DND-41 (cell line): Measurements from ENCODE around the gene TMEM45B.

Source experiments
- ATAC-seq: fragments of 200-7000 bp; cut with Tn5 transposase; 3 replicates; pipeline ENCODE4 v1.9.1; 2021; ENCODE audit warnings: low read depth; ENCODE audit not compliant: insufficient read depth
- DNase-seq: peaks from one replicate; pipeline ENCODE4 v3.0.0-alpha.2; 2020
- H2AFZ ChIP-seq: 2 replicates; pipeline ENCODE4 v1.6.0; 2012; ENCODE audit warnings: low read depth, low read length
- H3K27ac ChIP-seq: 2 replicates; pipeline ENCODE4 v1.5.1; 2012; ENCODE audit warnings: low read length, inconsistent platforms
- H3K27me3 ChIP-seq: fragments of 200-600 bp; sonication (generic); 2 replicates; pipeline ENCODE4 v1.6.0; 2012; ENCODE audit warnings: low read length, mild to moderate bottlenecking, inconsistent platforms; ENCODE audit not compliant: insufficient read depth, poor library complexity
- H3K36me3 ChIP-seq: 2 replicates; pipeline ENCODE4 v1.5.1; 2012; ENCODE audit warnings: low read length, inconsistent platforms; ENCODE audit not compliant: insufficient read depth
- H3K4me1 ChIP-seq: 2 replicates; pipeline ENCODE4 v1.5.1; 2012; ENCODE audit warnings: mild to moderate bottlenecking, low read length; ENCODE audit not compliant: insufficient read depth
- H3K4me2 ChIP-seq: 2 replicates; pipeline ENCODE4 v1.6.0; 2012; ENCODE audit warnings: mild to moderate bottlenecking, moderate library complexity, low read length, inconsistent platforms; ENCODE audit not compliant: insufficient read depth
- H3K4me3 ChIP-seq, 2 experiments: fragments of 200-600 bp in 1 of 2; shearing (Covaris generic) in 1 of 2; 2 replicates each; pipeline ENCODE4 v1.5.1; 2012 to 2016; ENCODE audit warnings: inconsistent platforms in 2 of 2, low read length in 2 of 2, mild to moderate bottlenecking in 2 of 2, low read depth in 1 of 2, moderate library complexity in 1 of 2
- H3K79me2 ChIP-seq: 2 replicates; pipeline ENCODE4 v1.6.0; 2012; ENCODE audit warnings: low read length, inconsistent platforms; ENCODE audit not compliant: insufficient read depth
- H3K9ac ChIP-seq: 2 replicates; pipeline ENCODE4 v1.6.0; 2012; ENCODE audit warnings: low read depth, mild to moderate bottlenecking, inconsistent platforms, low read length, moderate library complexity
- H3K9me3 ChIP-seq: 2 replicates; pipeline ENCODE4 v1.5.1; 2012; ENCODE audit warnings: low read length, moderate library complexity, mild to moderate bottlenecking, inconsistent platforms; ENCODE audit not compliant: insufficient read depth, severe bottlenecking
- H4K20me1 ChIP-seq: 2 replicates; pipeline ENCODE4 v1.6.0; 2012; ENCODE audit warnings: low read length; ENCODE audit not compliant: insufficient read depth
- EZH2 ChIP-seq: IDR thresholded peaks from 3 replicates; pipeline ENCODE4 v1.6.1; 2012; ENCODE audit warnings: borderline replicate concordance, low read depth, mild to moderate bottlenecking, moderate library complexity, low read length, inconsistent platforms; ENCODE audit not compliant: severe bottlenecking
- TF ChIP-seq, protein P1 (sequence below): IDR thresholded peaks from 2 replicates; pipeline ENCODE4 v1.5.1; 2012; ENCODE audit warnings: borderline replicate concordance, low read length, moderate library complexity, mild to moderate bottlenecking; ENCODE audit not compliant: poor library complexity, severe bottlenecking; ENCODE audit errors: extremely low read depth

The TMEM45B gene

GRCh38 chr11:129787532-129788155 is 28.0 kb upstream of the TMEM45B start:
- Histone ChIP-seq H3K4me2 (no peak overlapping the region), H4K20me1 (no peaks in the 10 kb centered on the region), H2AFZ (no peak overlapping the region), H3K4me3 (no peak overlapping the region), H3K27me3 (peaks cover 19% of the 10 kb centered on the region), H3K9me3 (no peaks in the 10 kb centered on the region), H3K79me2 (no peaks in the 10 kb centered on the region), H3K9ac (no peak overlapping the region), H3K4me1 (no peaks in the 10 kb centered on the region), H3K36me3 (no peaks in the 10 kb centered on the region), H3K27ac (no peak overlapping the region)
- ATAC-seq (no peak), DNase-seq (no peak)
- TF ChIP-seq EZH2: no peak
- TF ChIP-seq, protein P1, sequence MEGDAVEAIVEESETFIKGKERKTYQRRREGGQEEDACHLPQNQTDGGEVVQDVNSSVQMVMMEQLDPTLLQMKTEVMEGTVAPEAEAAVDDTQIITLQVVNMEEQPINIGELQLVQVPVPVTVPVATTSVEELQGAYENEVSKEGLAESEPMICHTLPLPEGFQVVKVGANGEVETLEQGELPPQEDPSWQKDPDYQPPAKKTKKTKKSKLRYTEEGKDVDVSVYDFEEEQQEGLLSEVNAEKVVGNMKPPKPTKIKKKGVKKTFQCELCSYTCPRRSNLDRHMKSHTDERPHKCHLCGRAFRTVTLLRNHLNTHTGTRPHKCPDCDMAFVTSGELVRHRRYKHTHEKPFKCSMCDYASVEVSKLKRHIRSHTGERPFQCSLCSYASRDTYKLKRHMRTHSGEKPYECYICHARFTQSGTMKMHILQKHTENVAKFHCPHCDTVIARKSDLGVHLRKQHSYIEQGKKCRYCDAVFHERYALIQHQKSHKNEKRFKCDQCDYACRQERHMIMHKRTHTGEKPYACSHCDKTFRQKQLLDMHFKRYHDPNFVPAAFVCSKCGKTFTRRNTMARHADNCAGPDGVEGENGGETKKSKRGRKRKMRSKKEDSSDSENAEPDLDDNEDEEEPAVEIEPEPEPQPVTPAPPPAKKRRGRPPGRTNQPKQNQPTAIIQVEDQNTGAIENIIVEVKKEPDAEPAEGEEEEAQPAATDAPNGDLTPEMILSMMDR: no peak

- no peak for DNase-seq
- no peak overlapping the region for H3K4me2 ChIP-seq
- H2AFZ ChIP-seq: no peak overlapping the region
- ATAC-seq: no peak
- no peaks in the 10 kb centered on the region for H3K4me1 ChIP-seq
- no peaks in the 10 kb centered on the region for H4K20me1 ChIP-seq
- H3K9me3 ChIP-seq: no peaks in the 10 kb centered on the region
- no peaks in the 10 kb centered on the region for H3K36me3 ChIP-seq
- no peaks in the 10 kb centered on the region for H3K79me2 ChIP-seq
- TF ChIP-seq, protein P1: no peak
- H3K4me3 ChIP-seq: no peak overlapping the region
- peaks cover 19% of the 10 kb centered on the region for H3K27me3 ChIP-seq
- H3K27ac ChIP-seq: no peak overlapping the region
- H3K9ac ChIP-seq: no peak overlapping the region
These were observed 27.4 kb upstream of the TMEM45B start for GRCh38 chr11:129788278-129788677.

- Histone ChIP-seq H3K27me3 (peaks cover 19% of the 10 kb centered on the region), H2AFZ (no peak overlapping the region), H3K4me3 (no peak overlapping the region), H4K20me1 (no peaks in the 10 kb centered on the region), H3K27ac (no peak overlapping the region), H3K36me3 (no peaks in the 10 kb centered on the region), H3K9ac (no peak overlapping the region), H3K4me2 (no peak overlapping the region), H3K4me1 (no peaks in the 10 kb centered on the region), H3K79me2 (no peaks in the 10 kb centered on the region), H3K9me3 (peaks cover 5% of the 10 kb centered on the region)
- no peak for DNase-seq
- no peak for ATAC-seq
- TF ChIP-seq, protein P1: no peak
These were observed 25.5 kb upstream of the TMEM45B start for GRCh38 chr11:129790106-129790505.

GRCh38 chr11:129791515-129791914 is 24.1 kb upstream of the TMEM45B start:
- no peak for ATAC-seq
- peaks cover 14% of the 10 kb centered on the region for H3K27me3 ChIP-seq
- H3K27ac ChIP-seq: no peak overlapping the region
- no peak for DNase-seq
- H3K79me2 ChIP-seq: no peaks in the 10 kb centered on the region
- H3K4me2 ChIP-seq: no peak overlapping the region
- peaks cover 9% of the 10 kb centered on the region for H3K9me3 ChIP-seq
- no peaks in the 10 kb centered on the region for H3K4me1 ChIP-seq
- H3K36me3 ChIP-seq: no peaks in the 10 kb centered on the region
- no peak overlapping the region for H3K4me3 ChIP-seq
- H2AFZ ChIP-seq: no peak overlapping the region
- no peaks in the 10 kb centered on the region for H4K20me1 ChIP-seq
- H3K9ac ChIP-seq: no peak overlapping the region
- TF ChIP-seq EZH2: no peak
- TF ChIP-seq, protein P1: no peak
